Neuronal stem cell (in vitro differentiated cells): ENCODE data around the gene ZNF607.

ENCODE experiments used
- DNase-seq: peaks from one replicate; pipeline ENCODE4 v3.0.0-alpha.2; 2013; ENCODE audit warnings: low spot score
- H2AFZ ChIP-seq: one replicate; pipeline ENCODE4 v1.6.1; 2013; ENCODE audit warnings: mild to moderate bottlenecking, low read length, inconsistent platforms
- H2AK5ac ChIP-seq: 2 replicates; pipeline ENCODE4 v1.6.1; 2013; ENCODE audit warnings: low read depth, mild to moderate bottlenecking, inconsistent platforms, low read length, moderate library complexity, mixed read lengths
- H2BK120ac ChIP-seq: 2 replicates; pipeline ENCODE4 v1.6.1; 2013; ENCODE audit warnings: low read depth, mild to moderate bottlenecking, inconsistent platforms, low read length, moderate library complexity, mixed read lengths
- H2BK12ac ChIP-seq: one replicate; pipeline ENCODE4 v1.6.1; 2013; ENCODE audit warnings: low read length, inconsistent platforms
- H2BK15ac ChIP-seq: 2 replicates; pipeline ENCODE4 v1.6.1; 2013; ENCODE audit warnings: mild to moderate bottlenecking, low read length, inconsistent platforms, mixed read lengths
- H2BK5ac ChIP-seq: one replicate; pipeline ENCODE4 v1.6.1; 2013; ENCODE audit warnings: inconsistent platforms, mild to moderate bottlenecking, low read length, moderate library complexity
- H3K14ac ChIP-seq: one replicate; pipeline ENCODE4 v1.6.1; 2013; ENCODE audit warnings: low read length, inconsistent platforms
- H3K18ac ChIP-seq: 2 replicates; pipeline ENCODE4 v1.6.1; 2013; ENCODE audit warnings: low read length, inconsistent platforms
- H3K23ac ChIP-seq: 2 replicates; pipeline ENCODE4 v1.6.1; 2013; ENCODE audit warnings: low read depth, mild to moderate bottlenecking, mixed read lengths, low read length, inconsistent platforms; ENCODE audit not compliant: poor library complexity
- H3K27ac ChIP-seq: replicated peaks from 3 replicates; pipeline ENCODE4 v1.5.1; 2013; ENCODE audit warnings: low read length, inconsistent platforms
- H3K27me3 ChIP-seq, 3 experiments: 2 replicates each; pipeline ENCODE4 v1.6.1; 2013; ENCODE audit warnings: low read length in 3 of 3, mild to moderate bottlenecking in 2 of 3, inconsistent platforms in 1 of 3, low read depth in 1 of 3, mixed read lengths in 1 of 3, moderate library complexity in 1 of 3; ENCODE audit not compliant: control insufficient read depth in 3 of 3, insufficient read depth in 3 of 3
- H3K36me3 ChIP-seq, 2 donors: replicated peaks in 1 of 2; 2 replicates each; pipeline ENCODE4 v1.6.1; 2013; ENCODE audit warnings: low read length in 2 of 2; ENCODE audit not compliant: control insufficient read depth in 2 of 2, insufficient read depth in 2 of 2
- H3K4ac ChIP-seq: 2 replicates; pipeline ENCODE4 v1.6.1; 2013; ENCODE audit warnings: inconsistent platforms, mild to moderate bottlenecking, low read length, moderate library complexity
- H3K4me1 ChIP-seq, 2 donors: 1 replicate in 1 of 2; 2 replicates in 1 of 2; pipeline ENCODE4 v1.6.1; 2013; ENCODE audit warnings: low read length in 2 of 2, low read depth in 1 of 2; ENCODE audit not compliant: control insufficient read depth in 2 of 2, insufficient read depth in 1 of 2
- H3K4me2 ChIP-seq: one replicate; pipeline ENCODE4 v1.6.1; 2013; ENCODE audit warnings: mild to moderate bottlenecking, low read length, inconsistent platforms; ENCODE audit not compliant: insufficient read depth, poor library complexity, severe bottlenecking
- H3K4me3 ChIP-seq, 2 donors: 2 replicates each; pipeline ENCODE4 v1.5.1; 2013; ENCODE audit warnings: low read length in 2 of 2, mild to moderate bottlenecking in 2 of 2, inconsistent platforms in 1 of 2, moderate library complexity in 1 of 2
- H3K79me1 ChIP-seq: one replicate; pipeline ENCODE4 v1.6.1; 2013; ENCODE audit warnings: low read depth, mild to moderate bottlenecking, inconsistent platforms, low read length, moderate library complexity
- H3K9ac ChIP-seq: one replicate; pipeline ENCODE4 v1.6.1; 2013; ENCODE audit warnings: mild to moderate bottlenecking, low read depth, low read length, inconsistent platforms; ENCODE audit not compliant: poor library complexity
- H3K9me3 ChIP-seq, 2 donors: replicated peaks in 1 of 2; 2 replicates each; pipeline versions ENCODE3 to v1.6.1; 2013; ENCODE audit warnings: low read length in 2 of 2, mild to moderate bottlenecking in 2 of 2, inconsistent platforms in 1 of 2, low read depth in 1 of 2, mixed read lengths in 1 of 2, moderate library complexity in 1 of 2; ENCODE audit not compliant: control insufficient read depth in 2 of 2, insufficient read depth in 1 of 2
- H4K8ac ChIP-seq: one replicate; pipeline ENCODE4 v1.6.1; 2013; ENCODE audit warnings: low read depth, mild to moderate bottlenecking, inconsistent platforms, low read length, moderate library complexity
- H4K91ac ChIP-seq: one replicate; pipeline ENCODE4 v1.6.1; 2013; ENCODE audit warnings: low read length, low read depth, mild to moderate bottlenecking, inconsistent platforms; ENCODE audit not compliant: poor library complexity
- WGBS, 2 donors: extraction: QIAGEN DNeasy Blood & Tissue Kit; methylation state at CpG; one replicate each; pipeline ENCODE4 v1.1.7; 2013; ENCODE audit warnings: missing lambda C conversion rate in 2 of 2, mixed read lengths in 1 of 2; ENCODE audit not compliant: insufficient read length in 2 of 2, insufficient replicate concordance in 1 of 2; ENCODE audit errors: extremely low coverage in 2 of 2; 5-methylcytosine and 5-hydroxymethylcytosine counted together

The ZNF607 gene

GRCh38 chr19:37706052-37706605 is 13.4 kb downstream of the ZNF607 start:
- Histone ChIP-seq H3K27me3 (no peaks in the 10 kb centered on the region), H3K18ac (no peak overlapping the region), H3K36me3 (peaks cover 9 to 78% of the 10 kb centered on the region in 2 donors), H2AK5ac (no peak overlapping the region), H3K4me3 (no peak overlapping the region), H2BK5ac (no peak overlapping the region), H3K23ac (no peak overlapping the region), H3K14ac (no peak overlapping the region), H3K4me1 (no peaks in the 10 kb centered on the region), H3K9me3 (peaks cover 2 to 74% of the 10 kb centered on the region in 2 donors), H3K4me2 (no peak overlapping the region), H4K91ac (no peak overlapping the region), H3K4ac (no peak overlapping the region), H2BK12ac (no peak overlapping the region), H3K79me1 (no peaks in the 10 kb centered on the region), H2BK15ac (no peak overlapping the region), H2BK120ac (no peak overlapping the region), H4K8ac (no peak overlapping the region), H3K27ac (no peak overlapping the region), H2AFZ (no peak overlapping the region), H3K9ac (no peak overlapping the region)
- no peak for DNase-seq
- WGBS, 2 donors, result no CpG with 5 or more reads among the region's 7 CpGs

GRCh38 chr19:37699057-37699456 is 20.5 kb downstream of the ZNF607 start:
- Histone ChIP-seq H3K4me2 (no peak overlapping the region), H3K27ac (no peak overlapping the region), H3K4ac (no peak overlapping the region), H2AFZ (no peak overlapping the region), H3K9me3 (peaks cover 10 to 73% of the 10 kb centered on the region in 2 donors), H3K9ac (no peak overlapping the region), H2BK15ac (no peak overlapping the region), H3K4me1 (no peaks in the 10 kb centered on the region), H3K27me3 (no peaks in the 10 kb centered on the region), H3K4me3 (no peak overlapping the region), H3K14ac (no peak overlapping the region), H2BK12ac (no peak overlapping the region), H2BK120ac (no peak overlapping the region), H3K79me1 (no peaks in the 10 kb centered on the region), H3K18ac (no peak overlapping the region), H4K8ac (no peak overlapping the region), H3K23ac (no peak overlapping the region), H3K36me3 (peaks cover 22 to 68% of the 10 kb centered on the region in 2 donors), H2BK5ac (no peak overlapping the region), H2AK5ac (no peak overlapping the region), H4K91ac (no peak overlapping the region)
- DNase-seq, result no peak
- no CpG with 5 or more reads among the region's 5 CpGs for WGBS, 2 donors

GRCh38 chr19:37698216-37698615 is 21.3 kb downstream of the ZNF607 start:
- H2AFZ ChIP-seq, result no peak overlapping the region
- no peak overlapping the region for H3K23ac ChIP-seq
- WGBS, 2 donors, result no CpG with 5 or more reads among the region's 6 CpGs
- H3K36me3 ChIP-seq, result peaks cover 22 to 62% of the 10 kb centered on the region in 2 donors
- no peak overlapping the region for H3K4me2 ChIP-seq
- H2AK5ac ChIP-seq, result no peak overlapping the region
- H3K9ac ChIP-seq, result no peak overlapping the region
- no peak overlapping the region for H2BK5ac ChIP-seq
- H2BK12ac ChIP-seq, result no peak overlapping the region
- no peak for DNase-seq
- no peak overlapping the region for H3K4ac ChIP-seq
- no peak overlapping the region for H4K8ac ChIP-seq
- no peak overlapping the region for H2BK120ac ChIP-seq
- no peak overlapping the region for H2BK15ac ChIP-seq
- H3K14ac ChIP-seq, result no peak overlapping the region
- H3K4me3 ChIP-seq, result no peak overlapping the region
- no peak overlapping the region for H4K91ac ChIP-seq
- no peaks in the 10 kb centered on the region for H3K79me1 ChIP-seq
- H3K18ac ChIP-seq, result no peak overlapping the region
- no peaks in the 10 kb centered on the region for H3K27me3 ChIP-seq
- H3K27ac ChIP-seq, result no peak overlapping the region
- H3K9me3 ChIP-seq, result peaks cover 10 to 68% of the 10 kb centered on the region in 2 donors
- no peaks in the 10 kb centered on the region for H3K4me1 ChIP-seq

GRCh38 chr19:37695144-37695899 is 24.2 kb downstream of the ZNF607 start:
- Histone ChIP-seq H3K79me1 (no peaks in the 10 kb centered on the region), H3K23ac (no peak overlapping the region), H3K36me3 (peaks cover 19 to 43% of the 10 kb centered on the region in 2 donors), H3K27me3 (no peaks in the 10 kb centered on the region), H3K4me3 (no peak overlapping the region), H4K91ac (no peak overlapping the region), H3K14ac (no peak overlapping the region), H4K8ac (no peak overlapping the region), H2AK5ac (no peak overlapping the region), H3K18ac (no peak overlapping the region), H3K9me3 (peaks cover 10 to 57% of the 10 kb centered on the region in 2 donors), H2BK15ac (no peak overlapping the region), H2AFZ (no peak overlapping the region), H3K4me1 (peaks cover 0 to 3% of the 10 kb centered on the region in 2 donors), H3K4me2 (no peak overlapping the region), H2BK120ac (no peak overlapping the region), H3K4ac (no peak overlapping the region), H3K9ac (no peak overlapping the region), H2BK12ac (no peak overlapping the region), H3K27ac (no peak overlapping the region), H2BK5ac (no peak overlapping the region)
- no CpG with 5 or more reads among the region's 3 CpGs for WGBS, 2 donors
- DNase-seq, result no peak
